Upper lobe of left lung (tissue), 6 donors: ENCODE results near the gene LSM5. TPM values are rescaled to one million over a fixed set of nuclear protein-coding genes. Genes with fewer than 3 reads are reported as not detected.

Source experiments
- ATAC-seq, 2 donors: fragments of 200-7000 bp; cut with Tn5 transposase; one replicate each; pipeline ENCODE4 v1.9.1; 2022; ENCODE audit warnings: mild to moderate bottlenecking in 2 of 2, moderate library complexity in 2 of 2; ENCODE audit not compliant: low FRiP score in 2 of 2
- DNase-seq, 2 donors: peaks; one replicate each; pipeline ENCODE4 v3.0.0-alpha.2; 2019 to 2020
- H3K27ac ChIP-seq, 4 donors: fragments of 200-600 bp; sonication (generic); one replicate each; pipeline ENCODE4 v1.5.1; 2016 to 2019
- H3K27me3 ChIP-seq, 4 donors: fragments of 200-600 bp; sonication (generic); one replicate each; pipeline ENCODE4 v1.5.1; 2017 to 2019
- H3K36me3 ChIP-seq, 4 donors: fragments of 200-600 bp; sonication (generic); one replicate each; pipeline ENCODE4 v1.5.1; 2016 to 2019
- H3K4me1 ChIP-seq, 4 donors: fragments of 200-600 bp; sonication (generic); one replicate each; pipeline ENCODE4 v1.5.1; 2018 to 2019
- H3K4me3 ChIP-seq, 4 donors: fragments of 200-600 bp; sonication (generic); one replicate each; pipeline ENCODE4 v1.5.1; 2017 to 2019; ENCODE audit warnings: mild to moderate bottlenecking in 2 of 4, moderate library complexity in 1 of 4
- H3K9me3 ChIP-seq, 4 donors: fragments of 200-600 bp; sonication (generic); one replicate each; pipeline ENCODE4 v1.5.1; 2018 to 2019
- EP300 ChIP-seq, 4 donors: sonication (generic); formaldehyde crosslinking; IDR thresholded peaks; one replicate each; pipeline ENCODE4 v1.5.1; 2017; ENCODE audit warnings: antibody characterized with exemption in 4 of 4, control low read depth in 2 of 4
- POLR2A ChIP-seq, 4 donors: fragments of 450-650 bp; IDR thresholded peaks; one replicate each; pipeline ENCODE4 v1.5.1; 2016 to 2017; ENCODE audit warnings: antibody characterized with exemption in 4 of 4, mild to moderate bottlenecking in 2 of 4
- POLR2AphosphoS5 ChIP-seq, 2 donors: sonication (generic); formaldehyde crosslinking; IDR thresholded peaks; one replicate each; pipeline ENCODE4 v1.5.1; 2017; ENCODE audit warnings: antibody characterized with exemption in 2 of 2
- WGBS, 2 donors: methylation state at CpG; one replicate each; pipeline ENCODE4 v1.1.5; 2017 to 2018; 5-methylcytosine and 5-hydroxymethylcytosine counted together
- total RNA-seq, 6 donors: library from RNA; depleted of rRNA in 4 of 6; stranded (reverse); fragments of >200 nt in 4 of 6; gene quantifications; one replicate each; pipeline versions ENCODE4 v1.1.0 to v1.2.1, GENCODE V29; 2016 to 2021
- TF ChIP-seq, protein P1 (sequence below), 6 experiments: fragments of 450-650 bp in 4 of 6; fragments of 200-600 bp in 2 of 6; sonication (generic) in 2 of 6; IDR thresholded peaks; one replicate each; pipeline ENCODE4 v1.5.1; 2016 to 2019; ENCODE audit warnings: antibody characterized with exemption in 6 of 6
- donor health status: DM: no; HTN: no; CAD: no; lungs with moderate emphysema.
- donor health status: DM: no; HTN: yes; CAD: no; lungs with severe emphysema.

Gene LSM5
- total RNA-seq, 6 donors from 2014 or later: 2.1 to 26.4 (median 13.8) TPM

DNA sequence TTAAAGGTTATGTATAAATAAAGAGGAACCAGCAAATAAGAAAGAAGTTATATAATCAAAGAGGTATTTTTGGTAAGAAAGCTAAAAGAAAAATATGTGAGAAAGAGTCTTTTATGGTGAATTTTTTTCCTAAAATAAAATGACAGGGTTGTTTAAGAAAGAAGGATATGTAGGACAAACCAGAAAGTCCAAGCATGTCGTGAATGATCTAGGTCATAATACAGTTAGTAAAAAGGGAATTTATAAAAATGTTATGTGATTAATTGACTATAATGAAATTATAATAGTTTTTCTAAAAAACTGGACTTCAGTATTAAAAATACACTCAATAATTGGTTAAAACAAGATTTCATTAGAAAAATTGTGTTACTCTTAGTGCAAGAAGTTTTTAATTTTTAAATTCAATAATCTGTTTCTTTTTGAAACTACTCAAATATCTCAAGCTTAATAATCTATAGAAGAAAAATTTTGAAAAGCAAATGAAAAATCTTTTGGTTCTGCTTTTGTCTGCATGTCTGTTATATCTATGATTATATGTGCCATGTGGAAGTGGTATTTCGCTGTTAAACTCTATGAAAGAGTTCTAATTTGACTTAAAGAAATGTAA lies 28.5 kb upstream of the LSM5 start:
- Histone ChIP-seq H3K4me3 (no peak overlapping the region), H3K4me1 (peaks cover 0 to 7% (median 3%) of the 10 kb centered on the region in 4 donors), H3K36me3 (no peaks in the 10 kb centered on the region), H3K27ac (no peak overlapping the region), H3K27me3 (no peaks in the 10 kb centered on the region), H3K9me3 (peaks cover 0 to 4% (median 0%) of the 10 kb centered on the region in 4 donors)
- TF ChIP-seq, protein P1, sequence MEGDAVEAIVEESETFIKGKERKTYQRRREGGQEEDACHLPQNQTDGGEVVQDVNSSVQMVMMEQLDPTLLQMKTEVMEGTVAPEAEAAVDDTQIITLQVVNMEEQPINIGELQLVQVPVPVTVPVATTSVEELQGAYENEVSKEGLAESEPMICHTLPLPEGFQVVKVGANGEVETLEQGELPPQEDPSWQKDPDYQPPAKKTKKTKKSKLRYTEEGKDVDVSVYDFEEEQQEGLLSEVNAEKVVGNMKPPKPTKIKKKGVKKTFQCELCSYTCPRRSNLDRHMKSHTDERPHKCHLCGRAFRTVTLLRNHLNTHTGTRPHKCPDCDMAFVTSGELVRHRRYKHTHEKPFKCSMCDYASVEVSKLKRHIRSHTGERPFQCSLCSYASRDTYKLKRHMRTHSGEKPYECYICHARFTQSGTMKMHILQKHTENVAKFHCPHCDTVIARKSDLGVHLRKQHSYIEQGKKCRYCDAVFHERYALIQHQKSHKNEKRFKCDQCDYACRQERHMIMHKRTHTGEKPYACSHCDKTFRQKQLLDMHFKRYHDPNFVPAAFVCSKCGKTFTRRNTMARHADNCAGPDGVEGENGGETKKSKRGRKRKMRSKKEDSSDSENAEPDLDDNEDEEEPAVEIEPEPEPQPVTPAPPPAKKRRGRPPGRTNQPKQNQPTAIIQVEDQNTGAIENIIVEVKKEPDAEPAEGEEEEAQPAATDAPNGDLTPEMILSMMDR (IDR thresholded peaks at IDR 0.05): no peak
- no peak for TF ChIP-seq EP300 (IDR thresholded peaks at IDR 0.05)
- TF ChIP-seq POLR2AphosphoS5 (IDR thresholded peaks at IDR 0.05): no peak
- no peak for TF ChIP-seq POLR2A (IDR thresholded peaks at IDR 0.05)
- WGBS, 2 donors: 88 to 89% methylated on average over 2 of the region's 2 CpGs
- DNase-seq: no peak
- ATAC-seq: no peak

DNA sequence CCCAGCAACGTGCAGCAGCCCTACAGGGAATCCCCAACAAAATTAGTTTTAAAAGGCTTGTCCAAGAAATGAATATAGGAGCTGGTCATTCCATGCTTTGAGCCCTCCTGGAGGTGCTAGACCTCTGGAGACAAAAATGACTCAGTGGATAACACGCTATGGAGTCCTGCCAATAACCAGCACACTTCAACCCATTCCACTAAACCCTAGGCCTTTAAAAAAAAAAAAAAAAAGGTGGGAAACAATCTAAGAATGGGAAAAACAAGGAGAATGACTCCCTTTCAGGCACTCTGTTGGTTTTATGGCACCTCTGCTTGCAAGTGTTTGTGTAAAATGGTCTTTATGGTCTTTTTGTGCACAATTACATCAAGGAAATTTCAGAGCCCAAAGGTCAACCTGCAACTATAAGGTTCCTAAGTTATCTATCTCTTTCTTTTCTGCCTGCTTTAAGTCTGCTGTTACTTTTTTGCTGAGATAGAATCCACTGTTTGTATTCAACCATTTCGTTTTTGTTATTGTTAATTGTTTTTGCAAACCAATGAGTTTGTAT lies 26.4 kb upstream of the LSM5 start:
- Histone ChIP-seq H3K9me3 (peaks cover 0 to 4% (median 0%) of the 10 kb centered on the region in 4 donors), H3K4me3 (no peak overlapping the region), H3K27me3 (no peaks in the 10 kb centered on the region), H3K27ac (no peak overlapping the region), H3K4me1 (peaks cover 0 to 10% (median 5%) of the 10 kb centered on the region in 4 donors), H3K36me3 (no peaks in the 10 kb centered on the region)
- 85% methylated on average over 3 of the region's 3 CpGs for WGBS, 2 donors
- no peak for ATAC-seq
- no peak for DNase-seq
- TF ChIP-seq EP300 (IDR thresholded peaks at IDR 0.05) (no peak), POLR2AphosphoS5 (IDR thresholded peaks at IDR 0.05) (no peak), POLR2A (IDR thresholded peaks at IDR 0.05) (no peak)
- TF ChIP-seq, protein P1 (IDR thresholded peaks at IDR 0.05): no peak

DNA sequence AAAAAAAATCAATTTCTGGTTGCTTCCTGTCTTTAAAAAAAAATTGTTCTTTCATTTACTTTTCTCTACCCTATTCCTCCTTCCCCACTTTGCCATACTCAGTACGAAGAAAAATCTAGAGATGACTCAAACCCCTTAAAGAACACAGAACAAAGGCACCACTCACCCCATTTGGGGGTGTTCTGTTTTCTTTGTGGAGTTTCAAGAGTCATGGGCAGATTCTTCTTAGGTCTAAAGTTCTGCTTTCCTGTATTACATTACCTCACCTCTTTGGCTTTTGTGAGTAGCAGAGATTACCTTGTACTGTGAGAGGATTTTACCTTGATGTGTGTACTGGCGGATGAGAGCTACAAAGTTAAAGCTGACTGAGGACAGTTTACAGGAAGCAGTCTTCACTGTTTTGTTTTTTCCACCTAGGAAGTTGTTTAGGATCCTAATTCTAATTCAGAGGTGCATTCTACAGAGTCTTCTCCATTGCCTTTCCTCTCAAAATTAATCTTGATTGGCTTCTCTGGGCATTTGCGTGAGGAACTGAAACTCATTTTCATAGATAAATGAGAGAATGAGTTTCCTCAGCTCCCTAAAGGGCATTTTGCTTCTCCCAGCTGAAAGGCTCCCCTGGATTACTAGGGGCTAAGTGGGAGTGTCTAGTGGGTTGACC lies 25.8 kb upstream of the LSM5 start:
- H3K4me1 ChIP-seq: peaks cover 0 to 10% (median 7%) of the 10 kb centered on the region in 4 donors
- no peak for DNase-seq
- H3K27ac ChIP-seq: no peak overlapping the region
- no peaks in the 10 kb centered on the region for H3K36me3 ChIP-seq
- H3K4me3 ChIP-seq: no peak overlapping the region
- TF ChIP-seq POLR2A (IDR thresholded peaks at IDR 0.05) (no peak), EP300 (IDR thresholded peaks at IDR 0.05) (no peak), POLR2AphosphoS5 (IDR thresholded peaks at IDR 0.05) (no peak)
- TF ChIP-seq, protein P1 (IDR thresholded peaks at IDR 0.05): no peak
- H3K9me3 ChIP-seq: peaks cover 0 to 4% (median 0%) of the 10 kb centered on the region in 4 donors
- WGBS, 2 donors: 85 to 90% methylated on average over 3 of the region's 3 CpGs
- no peak for ATAC-seq
- H3K27me3 ChIP-seq: no peaks in the 10 kb centered on the region

DNA sequence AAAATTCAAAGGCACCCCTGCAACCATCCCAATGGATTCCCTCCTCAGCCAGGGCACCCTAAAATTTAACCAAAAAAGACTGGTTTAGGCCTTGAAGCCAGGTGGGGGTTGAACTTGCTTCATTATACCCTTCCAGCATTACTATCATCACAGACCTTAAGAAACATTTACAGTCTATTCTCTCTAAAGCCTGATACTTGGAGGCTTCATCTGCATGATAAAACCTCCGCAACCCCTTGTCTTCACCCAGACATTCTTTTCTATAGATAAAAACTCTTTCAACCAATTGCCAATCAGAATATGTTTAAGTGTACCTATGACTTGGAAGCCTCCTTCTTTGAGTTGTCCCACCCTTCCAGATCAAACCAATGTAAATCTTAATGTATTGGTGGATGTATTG lies 23.0 kb upstream of the LSM5 start:
- DNase-seq (no peak), ATAC-seq (no peak)
- no peaks in the 10 kb centered on the region for H3K27me3 ChIP-seq
- WGBS, 2 donors: 94 to 96% methylated on average over 1 of the region's 1 CpG
- TF ChIP-seq POLR2A (IDR thresholded peaks at IDR 0.05) (no peak), POLR2AphosphoS5 (IDR thresholded peaks at IDR 0.05) (no peak), EP300 (IDR thresholded peaks at IDR 0.05) (no peak)
- TF ChIP-seq, protein P1 (IDR thresholded peaks at IDR 0.05): no peak
- no peak overlapping the region for H3K27ac ChIP-seq
- H3K4me1 ChIP-seq: peaks cover 0 to 13% (median 10%) of the 10 kb centered on the region in 4 donors
- no peak overlapping the region for H3K4me3 ChIP-seq
- no peaks in the 10 kb centered on the region for H3K36me3 ChIP-seq
- no peaks in the 10 kb centered on the region for H3K9me3 ChIP-seq
